ENCODE data around the gene FAM193A. TPM values are rescaled to one million over a fixed set of nuclear protein-coding genes. Genes with fewer than 3 reads are reported as not detected.
"Not testable (repeated sequence)": the region's sequence is repeated elsewhere in the genome, so short reads cannot be mapped to it uniquely, and the experiment has no call there.

Gene FAM193A
- total RNA-seq, 2 donors from 2014 or later: 14.6 to 17.0 TPM

GRCh38 chr4:2734612-2735011 is 198.2 kb downstream of the FAM193A start:
- Histone ChIP-seq H3K4me3 (no peak overlapping the region), H3K9me3 (peaks cover 0 to 14% of the 10 kb centered on the region in 2 donors), H3K36me3 (peaks cover 22% of the 10 kb centered on the region), H3K4me1 (no peaks in the 10 kb centered on the region), H3K27ac (no peak overlapping the region), H3K27me3 (no peaks in the 10 kb centered on the region)
- no peak for DNase-seq (ENCODE audit: low spot score)
- TF ChIP-seq, protein P1, sequence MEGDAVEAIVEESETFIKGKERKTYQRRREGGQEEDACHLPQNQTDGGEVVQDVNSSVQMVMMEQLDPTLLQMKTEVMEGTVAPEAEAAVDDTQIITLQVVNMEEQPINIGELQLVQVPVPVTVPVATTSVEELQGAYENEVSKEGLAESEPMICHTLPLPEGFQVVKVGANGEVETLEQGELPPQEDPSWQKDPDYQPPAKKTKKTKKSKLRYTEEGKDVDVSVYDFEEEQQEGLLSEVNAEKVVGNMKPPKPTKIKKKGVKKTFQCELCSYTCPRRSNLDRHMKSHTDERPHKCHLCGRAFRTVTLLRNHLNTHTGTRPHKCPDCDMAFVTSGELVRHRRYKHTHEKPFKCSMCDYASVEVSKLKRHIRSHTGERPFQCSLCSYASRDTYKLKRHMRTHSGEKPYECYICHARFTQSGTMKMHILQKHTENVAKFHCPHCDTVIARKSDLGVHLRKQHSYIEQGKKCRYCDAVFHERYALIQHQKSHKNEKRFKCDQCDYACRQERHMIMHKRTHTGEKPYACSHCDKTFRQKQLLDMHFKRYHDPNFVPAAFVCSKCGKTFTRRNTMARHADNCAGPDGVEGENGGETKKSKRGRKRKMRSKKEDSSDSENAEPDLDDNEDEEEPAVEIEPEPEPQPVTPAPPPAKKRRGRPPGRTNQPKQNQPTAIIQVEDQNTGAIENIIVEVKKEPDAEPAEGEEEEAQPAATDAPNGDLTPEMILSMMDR (IDR thresholded peaks at IDR 0.05): no peak

DNA sequence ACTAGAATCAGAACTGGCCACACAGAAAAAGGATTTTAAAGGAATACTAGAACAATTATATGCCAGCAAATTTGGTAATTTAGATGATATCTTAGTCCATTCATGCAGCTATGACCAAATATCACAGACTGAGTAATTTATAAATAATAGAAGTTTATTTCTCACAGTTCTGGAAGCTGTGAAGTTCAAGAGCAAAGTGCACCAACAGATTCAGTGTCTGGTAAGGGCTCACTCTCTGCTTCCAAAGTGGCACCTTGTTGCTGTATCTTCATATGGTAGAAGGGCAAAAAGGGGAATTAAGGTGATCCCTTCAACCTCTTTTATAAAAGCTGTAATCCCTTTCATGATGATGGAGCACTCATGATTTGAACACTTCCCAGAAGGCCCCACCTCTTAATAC is 199.4 kb downstream of the FAM193A start:
- no peak overlapping the region for H3K27ac ChIP-seq
- H3K27me3 ChIP-seq: no peaks in the 10 kb centered on the region
- peaks cover 0 to 14% of the 10 kb centered on the region in 2 donors for H3K9me3 ChIP-seq
- H3K36me3 ChIP-seq: peaks cover 22% of the 10 kb centered on the region
- DNase-seq (ENCODE audit: low spot score): no peak
- H3K4me1 ChIP-seq: no peaks in the 10 kb centered on the region
- no peak overlapping the region for H3K4me3 ChIP-seq
- TF ChIP-seq, protein P1 (IDR thresholded peaks at IDR 0.05): no peak

DNA sequence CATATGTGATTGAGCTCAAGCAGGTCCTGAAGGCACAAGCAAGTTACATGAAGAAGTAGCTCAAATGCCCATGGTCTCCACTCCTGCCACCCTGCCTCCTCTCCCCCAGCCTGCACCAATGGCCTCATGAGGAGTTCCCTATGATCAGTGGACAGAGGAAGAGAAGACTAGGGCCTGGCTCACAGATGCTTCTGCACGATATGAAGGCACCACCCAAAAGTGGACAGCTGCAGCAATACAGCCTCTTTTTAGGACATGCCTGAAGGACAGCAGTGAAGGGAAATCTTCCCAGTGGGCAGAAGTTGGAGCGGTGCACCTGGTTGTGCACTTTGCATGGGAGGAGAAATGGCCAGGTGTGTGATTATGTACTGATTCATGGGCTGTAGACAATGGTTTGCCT is 201.8 kb downstream of the FAM193A start:
- Histone ChIP-seq H3K9me3 (peaks cover 0 to 14% of the 10 kb centered on the region in 2 donors), H3K36me3 (peaks cover 19% of the 10 kb centered on the region)
- not testable (repeated sequence) for H3K27ac ChIP-seq; H3K4me3 ChIP-seq; H3K27me3 ChIP-seq; DNase-seq (ENCODE audit: low spot score); H3K4me1 ChIP-seq

DNA sequence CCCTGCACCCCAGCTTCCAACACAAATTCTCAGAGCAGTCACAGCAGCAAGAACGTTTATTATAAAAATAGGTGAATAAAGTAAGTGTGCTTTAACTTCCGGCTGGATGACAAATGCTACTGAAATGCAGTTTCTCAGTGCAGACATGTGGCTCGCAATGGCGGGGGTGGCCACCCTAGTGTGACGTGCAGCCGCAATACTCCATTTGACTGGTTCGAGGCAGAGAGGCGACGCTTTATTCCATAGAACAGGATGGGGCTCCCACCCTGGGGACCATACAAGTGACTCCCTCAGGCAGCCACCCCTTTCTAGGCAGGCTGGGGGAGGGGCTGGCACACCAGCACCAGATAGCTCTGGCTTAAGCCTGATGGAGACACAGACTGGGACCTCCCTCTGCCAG is 205.2 kb downstream of the FAM193A start:
- H3K27me3 ChIP-seq: no peaks in the 10 kb centered on the region
- TF ChIP-seq, protein P1 (IDR thresholded peaks at IDR 0.05): no peak
- peaks cover 0 to 4% of the 10 kb centered on the region in 2 donors for H3K4me1 ChIP-seq
- no peak overlapping the region for H3K27ac ChIP-seq
- peaks cover 50% of the 10 kb centered on the region for H3K36me3 ChIP-seq
- H3K4me3 ChIP-seq: no peak overlapping the region
- DNase-seq (ENCODE audit: low spot score): no peak
- H3K9me3 ChIP-seq: peaks cover 0 to under 1% of the 10 kb centered on the region in 2 donors

GRCh38 chr4:2742081-2742822 is 205.8 kb downstream of the FAM193A start:
- no peak for DNase-seq (ENCODE audit: low spot score)
- Histone ChIP-seq H3K4me1 (peaks cover 0 to 10% of the 10 kb centered on the region in 2 donors), H3K9me3 (no peaks in the 10 kb centered on the region), H3K27me3 (no peaks in the 10 kb centered on the region), H3K4me3 (no peak overlapping the region), H3K27ac (no peak overlapping the region), H3K36me3 (peaks cover 57% of the 10 kb centered on the region)
- TF ChIP-seq, protein P1 (IDR thresholded peaks at IDR 0.05): no peak

- Histone ChIP-seq H3K4me3 (no peak overlapping the region), H3K36me3 (peaks cover 62% of the 10 kb centered on the region), H3K27ac (no peak overlapping the region), H3K9me3 (no peaks in the 10 kb centered on the region), H3K4me1 (peaks cover 0 to 13% of the 10 kb centered on the region in 2 donors), H3K27me3 (no peaks in the 10 kb centered on the region)
- TF ChIP-seq, protein P1 (IDR thresholded peaks at IDR 0.05): no peak
- no peak for DNase-seq (ENCODE audit: low spot score)
Measured at GRCh38 chr4:2742823-2743517, 206.5 kb downstream of the FAM193A start.
